IMR-90 (cell line): ENCODE measurements around the gene FAM53B. TPM values are rescaled to one million over a fixed set of nuclear protein-coding genes. Genes with fewer than 3 reads are reported as not detected.

Source experiments
- ATAC-seq: fragments of 200-7000 bp; cut with Tn5 transposase; 2 replicates; pipeline ENCODE4 v1.9.1; 2020; ENCODE audit warnings: low read depth, mild to moderate bottlenecking, moderate library complexity
- BruUV-seq: library from RNA; stranded (reverse); fragments of 400-500 nt; replicated peaks from 2 replicates; lab custom pipeline; 2021; lab: Mats Ljungman, UMichigan
- CTCF ChIA-PET: fragments of 300-600 bp; formaldehyde crosslinking; extraction: SDS; loops from one replicate; lab custom pipeline; 2021; ENCODE audit warnings: antibody characterized with exemption; lab: Yijun Ruan, JAX
- POLR2A ChIA-PET: fragments of 300-600 bp; sonication (Branson Sonifier 250); formaldehyde crosslinking; loops from one replicate; lab custom pipeline; 2022; ENCODE audit warnings: antibody characterized with exemption; ENCODE audit not compliant: unreplicated experiment; lab: Charles Lee
- DNase-seq: peaks from one replicate; pipeline ENCODE4 v3.0.0; 2013
- H2AFZ ChIP-seq: replicated peaks from 2 replicates; pipeline ENCODE3; 2013; ENCODE audit warnings: low read length, mild to moderate bottlenecking; ENCODE audit not compliant: poor library complexity
- H2AK5ac ChIP-seq: 2 replicates; pipeline ENCODE4 v1.6.1; 2013; ENCODE audit warnings: low read depth, low read length, inconsistent platforms
- H2AK9ac ChIP-seq: replicated peaks from 2 replicates; pipeline ENCODE3; 2013; ENCODE audit warnings: mild to moderate bottlenecking, low read depth, low read length, moderate library complexity; ENCODE audit not compliant: poor library complexity
- H2BK120ac ChIP-seq: 2 replicates; pipeline ENCODE4 v1.6.1; 2013; ENCODE audit warnings: low read depth, low read length, inconsistent platforms
- H2BK15ac ChIP-seq: 3 replicates; pipeline ENCODE4 v1.6.1; 2013; ENCODE audit warnings: low read depth, low read length, inconsistent platforms
- H2BK20ac ChIP-seq: 2 replicates; pipeline ENCODE4 v1.6.1; 2013; ENCODE audit warnings: low read depth, mild to moderate bottlenecking, inconsistent platforms, low read length, moderate library complexity
- H2BK5ac ChIP-seq: 2 replicates; pipeline ENCODE4 v1.6.1; 2013; ENCODE audit warnings: mild to moderate bottlenecking, low read depth, low read length, inconsistent platforms; ENCODE audit not compliant: poor library complexity, severe bottlenecking
- H3K14ac ChIP-seq: replicated peaks from 2 replicates; pipeline ENCODE4 v1.6.1; 2013; ENCODE audit warnings: low read depth, low read length, inconsistent platforms
- H3K18ac ChIP-seq: 2 replicates; pipeline ENCODE4 v1.6.1; 2013; ENCODE audit warnings: low read depth, low read length, control low read depth
- H3K23ac ChIP-seq: 2 replicates; pipeline ENCODE4 v1.6.1; 2013; ENCODE audit warnings: low read depth, low read length, inconsistent platforms
- H3K27ac ChIP-seq: 2 replicates; pipeline ENCODE4 v1.5.1; 2013; ENCODE audit warnings: mild to moderate bottlenecking, control low read depth, low read length; ENCODE audit not compliant: insufficient read depth
- H3K27me3 ChIP-seq: 2 replicates; pipeline ENCODE4 v1.6.1; 2013; ENCODE audit warnings: low read length; ENCODE audit not compliant: control insufficient read depth, insufficient read depth
- H3K36me3 ChIP-seq: 2 replicates; pipeline ENCODE4 v1.6.1; 2013; ENCODE audit warnings: low read length, mixed read lengths; ENCODE audit not compliant: control insufficient read depth, insufficient read depth
- H3K4ac ChIP-seq: 2 replicates; pipeline ENCODE4 v1.6.1; 2013; ENCODE audit warnings: low read depth, low read length, inconsistent platforms
- H3K4me1 ChIP-seq: 2 replicates; pipeline ENCODE4 v1.6.1; 2013; ENCODE audit warnings: low read length, mixed read lengths; ENCODE audit not compliant: control insufficient read depth, insufficient read depth
- H3K4me2 ChIP-seq: 2 replicates; pipeline ENCODE4 v1.6.1; 2013; ENCODE audit warnings: low read depth, mild to moderate bottlenecking, control low read depth, low read length, moderate library complexity
- H3K4me3 ChIP-seq: 2 replicates; pipeline ENCODE4 v1.5.1; 2013; ENCODE audit warnings: low read depth, mild to moderate bottlenecking, control low read depth, low read length, moderate library complexity; ENCODE audit not compliant: insufficient read depth
- H3K56ac ChIP-seq: 2 replicates; pipeline ENCODE4 v1.6.1; 2013; ENCODE audit warnings: low read length, inconsistent platforms; ENCODE audit not compliant: insufficient read depth; ENCODE audit errors: extremely low read depth
- H3K79me1 ChIP-seq, 2 experiments: 2 replicates each; pipeline ENCODE4 v1.6.1; 2013; ENCODE audit warnings: low read length in 2 of 2, inconsistent platforms in 1 of 2, low read depth in 1 of 2
- H3K9ac ChIP-seq: 2 replicates; pipeline ENCODE4 v1.6.1; 2013; ENCODE audit warnings: low read depth, low read length, control low read depth
- H3K9me1 ChIP-seq: 2 replicates; pipeline ENCODE4 v1.6.1; 2013; ENCODE audit warnings: low read length, inconsistent platforms; ENCODE audit not compliant: insufficient read depth
- H3K9me3 ChIP-seq: 2 replicates; pipeline ENCODE4 v1.6.1; 2013; ENCODE audit warnings: low read length; ENCODE audit not compliant: control insufficient read depth, insufficient read depth
- H4K20me1 ChIP-seq: 2 replicates; pipeline ENCODE4 v1.6.1; 2013; ENCODE audit warnings: low read length, inconsistent platforms; ENCODE audit not compliant: insufficient read depth
- H4K5ac ChIP-seq: 2 replicates; pipeline ENCODE4 v1.6.1; 2013; ENCODE audit warnings: mild to moderate bottlenecking, low read depth, low read length, control low read depth
- H4K8ac ChIP-seq, 2 experiments: 2 replicates each; pipeline ENCODE4 v1.6.1; 2013; ENCODE audit warnings: low read depth in 2 of 2, low read length in 2 of 2, control low read depth in 1 of 2, inconsistent platforms in 1 of 2
- H4K91ac ChIP-seq: 2 replicates; pipeline ENCODE4 v1.6.1; 2013; ENCODE audit warnings: low read depth, low read length, inconsistent platforms; ENCODE audit not compliant: insufficient read depth
- BHLHE40 ChIP-seq: fragments of 150-350 bp; IDR thresholded peaks from 2 replicates; pipeline ENCODE4 v1.6.1; 2016; ENCODE audit warnings: mild to moderate bottlenecking, low read depth, low read length
- CHD1 ChIP-seq: IDR thresholded peaks from 2 replicates; pipeline ENCODE4 v1.6.1; 2012; ENCODE audit warnings: low read depth, low read length, improper control_type of control experiment
- FOS ChIP-seq: fragments of 150-350 bp; IDR thresholded peaks from 2 replicates; pipeline ENCODE4 v1.6.1; 2016; ENCODE audit warnings: low read depth, low read length
- MAFK ChIP-seq: IDR thresholded peaks from 2 replicates; pipeline ENCODE4 v1.6.1; 2012; ENCODE audit warnings: low read depth, low read length, improper control_type of control experiment
- MAZ ChIP-seq: IDR thresholded peaks from 2 replicates; pipeline ENCODE4 v1.6.1; 2012; ENCODE audit warnings: low read depth, mild to moderate bottlenecking, low read length, improper control_type of control experiment, moderate library complexity, borderline replicate concordance
- RAD21 ChIP-seq: IDR thresholded peaks from 2 replicates; pipeline ENCODE4 v1.6.1; 2012; ENCODE audit warnings: low read length, improper control_type of control experiment
- RCOR1 ChIP-seq: IDR thresholded peaks from 2 replicates; pipeline ENCODE4 v1.6.1; 2012; ENCODE audit warnings: mild to moderate bottlenecking, low read length, improper control_type of control experiment; ENCODE audit not compliant: insufficient replicate concordance
- WGBS, 2 experiments: methylation state at CpG; one replicate each; pipeline versions ENCODE4 v1.1.5 to v1.1.7; 2013; ENCODE audit warnings: missing lambda C conversion rate in 2 of 2; ENCODE audit not compliant: insufficient read length in 1 of 2; ENCODE audit errors: extremely low coverage in 2 of 2; 5-methylcytosine and 5-hydroxymethylcytosine counted together
- dilution Hi-C: fragments of 300-500 bp; cut with HindIII; formaldehyde crosslinking; loops from one replicate; pipeline ENCODE4 v1.14.3; 2018; ENCODE audit warnings: low sequenced_read_pairs; ENCODE audit not compliant: unreplicated experiment
- in situ Hi-C: fragments of 300-500 bp; cut with MboI; formaldehyde crosslinking; loops from 3 replicates; pipeline ENCODE4 v1.14.3; 2019; ENCODE audit warnings: low sequenced_read_pairs, inconsistent platforms, mixed read lengths
- intact Hi-C: fragments of 100-400 bp; cut with micrococcal nuclease; formaldehyde crosslinking; loops from 2 replicates; pipeline ENCODE4 v1.10.0; 2022
- polyA plus RNA-seq, 3 experiments: library from polyadenylated mRNA; depleted of rRNA; stranded (reverse); fragments of >200 nt; gene quantifications; 2 replicates each; pipeline ENCODE4 v1.2.3, GENCODE V29; 2012; ENCODE audit warnings: low replicate concordance in 1 of 3
- total RNA-seq: library from RNA; depleted of rRNA; stranded (reverse); fragments of >200 nt; gene quantifications from 2 replicates; pipeline ENCODE4 v1.2.3, GENCODE V29; 2012
- TF ChIP-seq, protein P1 (sequence below): fragments of 150-350 bp; IDR thresholded peaks from 2 replicates; pipeline ENCODE4 v1.6.1; 2016; ENCODE audit warnings: low read depth, mild to moderate bottlenecking, low read length, moderate library complexity, borderline replicate concordance

Gene FAM53B
- total and polyA plus RNA-seq, 2 of the 4 experiments (the other 2 are of a cell fraction) = 3.8 to 5.7 TPM

DNA sequence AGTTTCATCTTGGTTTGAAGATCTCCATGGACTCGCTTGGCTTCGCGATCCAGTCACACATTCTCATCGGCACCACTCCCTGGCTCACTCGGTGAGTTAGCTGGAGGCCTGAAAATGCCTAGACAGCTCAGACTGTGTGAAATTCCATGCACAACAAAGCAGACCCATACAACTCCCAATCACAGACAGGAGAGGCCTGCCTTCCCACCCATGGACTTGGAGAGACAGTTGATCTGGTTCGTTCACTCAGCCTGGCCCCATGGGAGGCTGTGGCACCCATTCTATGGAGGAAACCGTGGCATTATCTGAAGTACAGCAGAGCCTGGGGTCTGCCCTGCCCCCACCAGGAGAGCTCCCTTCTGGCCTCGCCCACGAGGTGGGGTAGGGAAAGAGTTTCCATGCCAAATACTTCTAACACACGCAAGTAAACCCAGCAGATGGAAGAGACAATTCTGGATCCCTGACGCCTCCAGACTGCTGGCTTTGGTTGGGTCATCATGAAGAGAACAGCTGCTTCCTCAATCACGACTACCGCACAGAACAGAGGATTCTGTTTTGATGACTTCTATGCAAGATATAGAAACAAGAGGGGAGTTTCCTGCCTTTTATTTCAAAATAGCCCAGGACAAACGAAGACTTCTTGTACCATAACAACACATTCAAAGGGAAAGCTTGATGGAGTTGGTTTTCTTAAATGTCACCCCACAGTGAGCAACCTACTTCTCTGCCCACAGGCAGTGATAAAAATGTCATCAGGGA, 15.9 kb downstream of the FAM53B start:
- intact Hi-C loops = no loop called here
- dilution Hi-C loops = no loop called here
- H4K5ac ChIP-seq = no peak overlapping the region
- H4K20me1 ChIP-seq = peaks cover 7% of the 10 kb centered on the region; the same call in 1 of the 2 replicates
- ATAC-seq (peak; percentile 29; the same call in 1 of the 2 replicates), DNase-seq (peak; percentile 46)
- no peak overlapping the region for H3K27ac ChIP-seq
- no peak overlapping the region for H2BK15ac ChIP-seq
- no peak overlapping the region for H2BK20ac ChIP-seq
- POLR2A ChIA-PET = no interaction called here
- H3K9ac ChIP-seq = no peak overlapping the region
- no peak overlapping the region for H3K56ac ChIP-seq
- 60% methylated on average over 1 of the region's 14 CpGs; no CpG with 5 or more reads in 1 of the 2 experiments for WGBS, 2 experiments
- H3K36me3 ChIP-seq = peaks cover 3% of the 10 kb centered on the region; the same call in 1 of the 2 replicates
- H4K91ac ChIP-seq = no peak overlapping the region
- H3K9me3 ChIP-seq = no peaks in the 10 kb centered on the region
- no peaks in the 10 kb centered on the region for H3K27me3 ChIP-seq
- no peak overlapping the region for H3K23ac ChIP-seq
- no peak overlapping the region for H2AK9ac ChIP-seq
- no peak overlapping the region for H3K14ac ChIP-seq
- no peak overlapping the region for H2AFZ ChIP-seq
- H2AK5ac ChIP-seq = no peak overlapping the region
- H2BK5ac ChIP-seq = no peak overlapping the region
- peaks cover 3 to 9% of the 10 kb centered on the region in 2 experiments; a peak in 2 of 4 replicates for H3K79me1 ChIP-seq
- H3K4ac ChIP-seq = no peak overlapping the region
- peaks cover 3% of the 10 kb centered on the region; the same call in 1 of the 2 replicates for H3K9me1 ChIP-seq
- H2BK120ac ChIP-seq = no peak overlapping the region
- BruUV-seq = no TSS peak
- no peak overlapping the region for H3K4me3 ChIP-seq
- no peak overlapping the region for H4K8ac ChIP-seq
- H3K4me2 ChIP-seq = no peak overlapping the region
- no peak overlapping the region; the same call in 1 of the 2 replicates for H3K18ac ChIP-seq
- H3K4me1 ChIP-seq = peaks cover 6% of the 10 kb centered on the region; the same call in 1 of the 2 replicates
- TF ChIP-seq CHD1 (no peak), BHLHE40 (no peak), FOS (no peak), RAD21 (no peak), MAZ (no peak), RCOR1 (no peak), MAFK (no peak)
- TF ChIP-seq, protein P1, sequence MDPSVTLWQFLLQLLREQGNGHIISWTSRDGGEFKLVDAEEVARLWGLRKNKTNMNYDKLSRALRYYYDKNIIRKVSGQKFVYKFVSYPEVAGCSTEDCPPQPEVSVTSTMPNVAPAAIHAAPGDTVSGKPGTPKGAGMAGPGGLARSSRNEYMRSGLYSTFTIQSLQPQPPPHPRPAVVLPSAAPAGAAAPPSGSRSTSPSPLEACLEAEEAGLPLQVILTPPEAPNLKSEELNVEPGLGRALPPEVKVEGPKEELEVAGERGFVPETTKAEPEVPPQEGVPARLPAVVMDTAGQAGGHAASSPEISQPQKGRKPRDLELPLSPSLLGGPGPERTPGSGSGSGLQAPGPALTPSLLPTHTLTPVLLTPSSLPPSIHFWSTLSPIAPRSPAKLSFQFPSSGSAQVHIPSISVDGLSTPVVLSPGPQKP = no peak
- CTCF ChIA-PET = no interaction called here
- in situ Hi-C loops = no loop called here
